Kidney (tissue), 14 donors: Measurements from ENCODE around the gene LRRC30. TPM values are rescaled to one million over a fixed set of nuclear protein-coding genes. Genes with fewer than 3 reads are reported as not detected.

ENCODE experiments used
- DNase-seq, 5 donors: peaks; one replicate each; pipeline ENCODE4 v3.0.0-alpha.2; 2013 to 2020
- FAIRE-seq: peaks from 2 replicates; lab custom pipeline; 2012; peaks lifted over from hg19 to GRCh38; lab: Jason Lieb, UNC
- H3K27ac ChIP-seq, 2 donors: one replicate each; pipeline ENCODE4 v1.7.0; 2013; ENCODE audit warnings: low read depth in 2 of 2, low read length in 2 of 2, inconsistent platforms in 1 of 2
- H3K27me3 ChIP-seq: one replicate; pipeline ENCODE4 v1.7.1; 2013; ENCODE audit warnings: low read length, inconsistent platforms; ENCODE audit not compliant: control insufficient read depth, insufficient read depth
- H3K36me3 ChIP-seq, 3 donors: one replicate each; pipeline versions ENCODE4 v1.7.0 to v1.7.1; 2013; ENCODE audit warnings: low read length in 3 of 3, control low read depth in 1 of 3, inconsistent platforms in 1 of 3; ENCODE audit not compliant: insufficient read depth in 3 of 3, control insufficient read depth in 2 of 3
- H3K4me1 ChIP-seq, 3 donors: one replicate each; pipeline versions ENCODE4 v1.7.0 to v1.7.1; 2013; ENCODE audit warnings: low read length in 3 of 3, inconsistent platforms in 1 of 3, low read depth in 1 of 3; ENCODE audit not compliant: control insufficient read depth in 2 of 3, insufficient read depth in 2 of 3
- H3K4me3 ChIP-seq, 3 donors: one replicate each; pipeline versions ENCODE4 v1.7.0 to v1.8.1; 2013; ENCODE audit warnings: low read length in 3 of 3, control low read depth in 1 of 3, inconsistent platforms in 1 of 3
- H3K9ac ChIP-seq, 3 donors: one replicate each; pipeline versions ENCODE4 v1.7.0 to v1.7.1; 2013; ENCODE audit warnings: low read length in 3 of 3, control low read depth in 1 of 3, inconsistent platforms in 1 of 3
- H3K9me3 ChIP-seq, 3 donors: one replicate each; pipeline versions ENCODE4 v1.7.0 to v1.7.1; 2013; ENCODE audit warnings: low read length in 3 of 3, control low read depth in 1 of 3, inconsistent platforms in 1 of 3; ENCODE audit not compliant: control insufficient read depth in 2 of 3, insufficient read depth in 1 of 3
- CTCF ChIP-seq: IDR thresholded peaks from 3 replicates; pipeline ENCODE4 v1.5.1; 2012; ENCODE audit warnings: mild to moderate bottlenecking, moderate library complexity, borderline replicate concordance; ENCODE audit not compliant: insufficient read depth; ENCODE audit errors: extremely low read depth
- intact Hi-C: fragments of 100-400 bp; cut with DNase I; formaldehyde crosslinking; loops from one replicate; pipeline ENCODE4 v1.11.1; 2022
- polyA plus RNA-seq: library from polyadenylated mRNA; stranded (reverse); fragments of 350-450 nt; fragmentation: Illumina TruSeq; extraction: RNeasy Lipid Tissue Mini Kit (QIAGEN cat#74804); gene quantifications from one replicate; pipeline ENCODE4 v1.2.3, GENCODE V29; 2014; ENCODE audit warnings: low read depth, low replicate concordance; ENCODE audit not compliant: insufficient read depth
- total RNA-seq: library from RNA; stranded (reverse); fragmentation: NEBNext Ultra II Directional; extraction: Animal tissue kit (Norgen Biotek cat#: 25700); gene quantifications from one replicate; pipeline ENCODE4 v1.2.1, GENCODE V29; 2021
- donor health status: control.
- donor health status: control.
- donor health status: control.
- donor health status: control.
- donor health status: control.
- donor health status: DM: yes; HTN: yes; CAD: no.
- donor health status: Normal renal cell carcinoma (clear cell type).

LRRC30 gene
- total and polyA plus RNA-seq, 2 donors from 2014 or later: not detected

GRCh38 chr18:7261199-7261598 is 30.3 kb downstream of the LRRC30 start:
- DNase-seq (no peak), FAIRE-seq (no peak)
- Histone ChIP-seq H3K4me3 (no peak overlapping the region), H3K9me3 (no peaks in the 10 kb centered on the region), H3K4me1 (peaks cover 0 to 6% (median 6%) of the 10 kb centered on the region in 3 donors), H3K27ac (no peak overlapping the region), H3K9ac (no peak overlapping the region), H3K27me3 (no peaks in the 10 kb centered on the region), H3K36me3 (no peaks in the 10 kb centered on the region)
- no peak for TF ChIP-seq CTCF
- intact Hi-C loops: no loop called here

- Histone ChIP-seq H3K27ac (no peak overlapping the region), H3K4me1 (peaks cover 2 to 3% (median 2%) of the 10 kb centered on the region in 3 donors), H3K9me3 (no peaks in the 10 kb centered on the region), H3K4me3 (no peak overlapping the region), H3K36me3 (no peaks in the 10 kb centered on the region), H3K9ac (no peak overlapping the region), H3K27me3 (no peaks in the 10 kb centered on the region)
- FAIRE-seq (peak; percentile 3), DNase-seq (no peak)
- TF ChIP-seq CTCF: no peak
- intact Hi-C loops: no loop called here
Measured at GRCh38 chr18:7267973-7268372, 37.1 kb downstream of the LRRC30 start.

- DNase-seq (no peak), FAIRE-seq (no peak)
- H3K4me3 ChIP-seq: no peak overlapping the region
- no peaks in the 10 kb centered on the region for H3K9me3 ChIP-seq
- no peak overlapping the region for H3K27ac ChIP-seq
- intact Hi-C loops: no loop called here
- H3K4me1 ChIP-seq: peaks cover 2 to 6% (median 3%) of the 10 kb centered on the region in 3 donors
- no peak for TF ChIP-seq CTCF
- H3K36me3 ChIP-seq: no peaks in the 10 kb centered on the region
- H3K9ac ChIP-seq: no peak overlapping the region
- no peaks in the 10 kb centered on the region for H3K27me3 ChIP-seq
Measured at GRCh38 chr18:7269942-7270341, 39.1 kb downstream of the LRRC30 start.

DNA sequence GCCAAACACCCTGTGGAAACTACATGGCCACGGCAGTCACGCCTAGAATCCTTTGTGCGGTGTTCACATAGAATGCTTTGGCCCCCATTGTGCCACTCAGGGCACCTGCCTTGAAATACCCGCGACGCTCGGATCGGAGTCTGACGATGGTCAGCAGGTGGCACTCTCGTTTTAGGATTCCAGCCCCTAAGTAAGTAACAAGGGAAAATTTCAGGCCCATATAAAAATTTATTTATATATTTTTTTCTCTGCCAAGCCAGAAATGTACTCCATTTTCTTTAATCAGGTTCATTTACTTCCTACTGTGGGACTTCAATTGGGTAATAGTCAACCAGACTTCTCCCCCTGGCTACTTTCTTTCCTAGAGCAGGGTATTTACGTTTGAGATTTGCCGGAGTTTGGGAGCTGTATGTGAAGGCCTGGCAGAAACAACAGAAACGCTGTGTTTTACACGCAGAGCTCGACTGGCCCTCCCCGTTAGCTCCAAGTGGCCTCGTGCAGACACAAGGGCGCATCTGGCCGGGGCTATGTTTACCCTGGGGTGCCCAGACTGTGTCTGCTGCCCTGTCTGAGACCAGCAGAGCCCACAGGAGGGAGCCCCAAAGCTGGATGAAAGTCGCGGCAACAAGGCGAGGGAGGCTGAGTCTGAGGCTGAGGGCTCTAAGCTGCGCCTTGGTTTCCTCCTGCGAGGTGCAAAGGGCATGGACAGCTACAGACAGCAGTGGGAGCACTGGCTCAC is 41.6 kb downstream of the LRRC30 start:
- Histone ChIP-seq H3K9me3 (no peaks in the 10 kb centered on the region), H3K36me3 (no peaks in the 10 kb centered on the region), H3K4me3 (peak overlapping the region; percentile 24 to 56 (median 54)), H3K9ac (peak overlapping the region in 2 of 3 donors; percentile 52 to 57), H3K27me3 (no peaks in the 10 kb centered on the region), H3K27ac (peak overlapping the region; percentile 45 to 68), H3K4me1 (peaks cover 2 to 6% (median 3%) of the 10 kb centered on the region in 3 donors)
- intact Hi-C loops: no loop called here
- peak; percentile 65 for FAIRE-seq
- DNase-seq: peak; percentile 73 to 94 (median 76)
- TF ChIP-seq CTCF: peak; percentile 75
